Esophagus muscularis mucosa (tissue), 3 donors: ENCODE data around the gene TRERF1.

Experiments used
- POLR2A ChIP-seq: fragments of 450-650 bp; IDR thresholded peaks from one replicate; pipeline ENCODE4 v1.6.1; 2017; ENCODE audit warnings: antibody characterized with exemption, moderate library complexity, mild to moderate bottlenecking, low read depth
- TF ChIP-seq, protein P1 (sequence below), 3 experiments: fragments of 200-600 bp in 2 of 3; fragments of 450-650 bp in 1 of 3; sonication (generic) in 2 of 3; IDR thresholded peaks; one replicate each; pipeline ENCODE4 v1.5.1; 2017 to 2019; ENCODE audit warnings: antibody characterized with exemption in 3 of 3, mild to moderate bottlenecking in 2 of 3, moderate library complexity in 1 of 3

DNA sequence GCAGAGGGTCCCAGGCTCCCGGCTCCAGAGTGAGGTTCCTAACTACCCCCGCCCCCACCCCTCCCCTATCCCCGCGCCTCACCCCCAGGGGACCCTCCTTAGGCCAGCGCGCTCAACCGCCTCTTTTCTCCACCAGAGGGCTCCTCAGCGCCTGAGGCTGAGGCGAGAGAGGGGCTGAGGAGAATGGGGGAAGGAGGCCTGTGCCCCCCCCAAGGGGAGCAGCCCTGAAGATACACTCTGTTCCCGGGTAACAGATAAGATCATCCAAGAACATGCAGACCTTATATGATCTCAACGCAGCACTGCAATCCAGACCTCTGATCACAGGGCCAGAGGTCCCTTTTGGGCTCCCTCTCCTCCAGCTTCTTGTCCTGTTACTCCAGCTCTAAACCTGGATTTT, 190.8 kb downstream of the TRERF1 start:
- TF ChIP-seq, protein P1, sequence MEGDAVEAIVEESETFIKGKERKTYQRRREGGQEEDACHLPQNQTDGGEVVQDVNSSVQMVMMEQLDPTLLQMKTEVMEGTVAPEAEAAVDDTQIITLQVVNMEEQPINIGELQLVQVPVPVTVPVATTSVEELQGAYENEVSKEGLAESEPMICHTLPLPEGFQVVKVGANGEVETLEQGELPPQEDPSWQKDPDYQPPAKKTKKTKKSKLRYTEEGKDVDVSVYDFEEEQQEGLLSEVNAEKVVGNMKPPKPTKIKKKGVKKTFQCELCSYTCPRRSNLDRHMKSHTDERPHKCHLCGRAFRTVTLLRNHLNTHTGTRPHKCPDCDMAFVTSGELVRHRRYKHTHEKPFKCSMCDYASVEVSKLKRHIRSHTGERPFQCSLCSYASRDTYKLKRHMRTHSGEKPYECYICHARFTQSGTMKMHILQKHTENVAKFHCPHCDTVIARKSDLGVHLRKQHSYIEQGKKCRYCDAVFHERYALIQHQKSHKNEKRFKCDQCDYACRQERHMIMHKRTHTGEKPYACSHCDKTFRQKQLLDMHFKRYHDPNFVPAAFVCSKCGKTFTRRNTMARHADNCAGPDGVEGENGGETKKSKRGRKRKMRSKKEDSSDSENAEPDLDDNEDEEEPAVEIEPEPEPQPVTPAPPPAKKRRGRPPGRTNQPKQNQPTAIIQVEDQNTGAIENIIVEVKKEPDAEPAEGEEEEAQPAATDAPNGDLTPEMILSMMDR (IDR thresholded peaks at IDR 0.05), result peak; percentile 36 to 63 (median 49)
- no peak for TF ChIP-seq POLR2A
